ENCODE results near the gene TUBGCP3. TPM values are rescaled to one million over a fixed set of nuclear protein-coding genes. Genes with fewer than 3 reads are reported as not detected.

The TUBGCP3 gene
- total RNA-seq, 1 experiment from 2014 or later: 37.3 TPM

GRCh38 chr13:112450118-112450903 is 137.6 kb downstream of the TUBGCP3 start:
- Histone ChIP-seq H3K9me3 (ENCODE audit: control insufficient read depth, low read depth, low read length) (no peaks in the 10 kb centered on the region), H2AFZ (ENCODE audit: low read length) (no peak overlapping the region), H2AK5ac (ENCODE audit: insufficient read length, low read length) (no peak overlapping the region), H3K23me2 (ENCODE audit: insufficient read length, low read depth, low read length, poor library complexity, severe bottlenecking) (no peaks in the 10 kb centered on the region), H3K27me3 (ENCODE audit: insufficient read depth, low read length) (no peaks in the 10 kb centered on the region; the same call in 1 of the 2 replicates), H3T11ph (ENCODE audit: low read length) (no peak overlapping the region), H4K8ac (replicated peaks; ENCODE audit: insufficient read length, low read depth, low read length) (no peak overlapping the region), H3K9ac (ENCODE audit: extremely low read depth, insufficient read length, low read length) (no peak overlapping the region), H2BK15ac (ENCODE audit: low read depth, low read length) (no peak overlapping the region), H3K27ac (ENCODE audit: insufficient read length, low read depth, low read length) (no peak overlapping the region), H3K18ac (ENCODE audit: insufficient read length, low read depth, low read length) (no peak overlapping the region), H3K4me1 (ENCODE audit: insufficient read depth, low read length) (no peaks in the 10 kb centered on the region), H3K4ac (ENCODE audit: low read depth, low read length) (no peak overlapping the region), H3K4me2 (ENCODE audit: insufficient read depth, insufficient read length, low read length) (no peak overlapping the region), H2BK12ac (ENCODE audit: insufficient read length, low read depth, low read length) (no peak overlapping the region), H3K56ac (ENCODE audit: insufficient read length, low read depth, low read length) (no peak overlapping the region), H2BK120ac (ENCODE audit: low read depth, low read length, poor library complexity, severe bottlenecking) (no peak overlapping the region), H3K79me2 (ENCODE audit: insufficient read depth, low read length) (no peaks in the 10 kb centered on the region), H3K23ac (ENCODE audit: insufficient read length, low read depth, low read length) (no peak overlapping the region), H2BK20ac (ENCODE audit: low read depth, low read length, poor library complexity, severe bottlenecking) (no peak overlapping the region), H4K20me1 (ENCODE audit: control insufficient read depth, insufficient read depth, insufficient read length) (no peaks in the 10 kb centered on the region), H3K14ac (ENCODE audit: insufficient read depth, low read length) (no peak overlapping the region), H4K91ac (ENCODE audit: insufficient read length, low read depth, low read length) (no peak overlapping the region), H2BK5ac (ENCODE audit: insufficient read length, low read length) (no peak overlapping the region), H3K79me1 (ENCODE audit: insufficient read depth, low read depth, low read length, poor library complexity, severe bottlenecking) (no peaks in the 10 kb centered on the region), H4K5ac (ENCODE audit: insufficient read length, low read depth, low read length) (no peak overlapping the region)
- no peak for DNase-seq
- WGBS (ENCODE audit: extremely low coverage, insufficient read length, low lambda C conversion rate): no CpG with 5 or more reads among the region's 23 CpGs
- Mint-ChIP-seq H3K4me3 (no peak overlapping the region), H3K36me3 (ENCODE audit: insufficient read depth in 1 of 3, low read depth in 3 of 3) (no peaks in the 10 kb centered on the region; a peak in 1 of 7 replicates), H3K27ac (no peak overlapping the region), H3K4me1 (peaks cover 0 to 2% of the 10 kb centered on the region in 2 experiments; a peak in 1 of 4 replicates), H3K9me3 (no peaks in the 10 kb centered on the region), H3K27me3 (ENCODE audit: low read depth) (peaks cover 29% of the 10 kb centered on the region)
- TF ChIP-seq CTCF (conservative IDR thresholded peaks at IDR 0.05): no peak

All from H9 (cell line).